Measurements from ENCODE around the gene NME4. TPM values are rescaled to one million over a fixed set of nuclear protein-coding genes. Genes with fewer than 3 reads are reported as not detected.

NME4 gene
- total RNA-seq, 2 donors from 2014 or later, result 274 to 350 TPM

GRCh38 chr16:363766-364490, 33.1 kb upstream of the NME4 start:
- Mint-ChIP-seq H3K4me3 (no peak overlapping the region), H3K27ac (no peak overlapping the region), H3K27me3 (ENCODE audit: insufficient read depth) (no peaks in the 10 kb centered on the region), H3K9me3 (no peaks in the 10 kb centered on the region), H3K36me3 (ENCODE audit: low read depth) (peaks cover 11% of the 10 kb centered on the region), H3K4me1 (no peaks in the 10 kb centered on the region)
- 79 to 86% methylated on average over 7 to 21 of the region's 24 CpGs for WGBS, 2 experiments (ENCODE audit: insufficient coverage in 1 of 2, insufficient read length in 1 of 2)
- Histone ChIP-seq H3K4me3 (ENCODE audit: low read length) (no peak overlapping the region), H3K4me1 (ENCODE audit: control insufficient read depth, insufficient read depth, low read length) (no peaks in the 10 kb centered on the region), H3K27me3 (ENCODE audit: control insufficient read depth, insufficient read depth, low read length, poor library complexity, severe bottlenecking) (no peaks in the 10 kb centered on the region), H3K9ac (ENCODE audit: extremely low read depth, low read length, poor library complexity, severe bottlenecking) (no peak overlapping the region), H3K27ac (ENCODE audit: low read depth, low read length) (no peak overlapping the region), H3K9me3 (ENCODE audit: control insufficient read depth, low read length) (no peaks in the 10 kb centered on the region), H3K36me3 (ENCODE audit: control insufficient read depth, insufficient read depth, low read length) (peaks cover 30% of the 10 kb centered on the region)
- no peak for TF ChIP-seq CTCF (conservative IDR thresholded peaks at IDR 0.05)
- DNase-seq, result no peak

GRCh38 chr16:364595-365491, 32.2 kb upstream of the NME4 start:
- Mint-ChIP-seq H3K4me3 (no peak overlapping the region), H3K27me3 (ENCODE audit: insufficient read depth) (no peaks in the 10 kb centered on the region), H3K9me3 (no peaks in the 10 kb centered on the region), H3K36me3 (ENCODE audit: low read depth) (peaks cover 11% of the 10 kb centered on the region), H3K27ac (no peak overlapping the region), H3K4me1 (peaks cover 4% of the 10 kb centered on the region)
- no peaks in the 10 kb centered on the region for H3K27me3 ChIP-seq (ENCODE audit: control insufficient read depth, insufficient read depth, low read length, poor library complexity, severe bottlenecking)
- H3K4me1 ChIP-seq (ENCODE audit: control insufficient read depth, insufficient read depth, low read length), result no peaks in the 10 kb centered on the region
- no peak for DNase-seq
- no peak overlapping the region for H3K4me3 ChIP-seq (ENCODE audit: low read length)
- 86 to 89% methylated on average over 16 to 19 of the region's 19 CpGs for WGBS, 2 experiments (ENCODE audit: insufficient coverage in 1 of 2, insufficient read length in 1 of 2)
- H3K9me3 ChIP-seq (ENCODE audit: control insufficient read depth, low read length), result no peaks in the 10 kb centered on the region
- no peak overlapping the region for H3K9ac ChIP-seq (ENCODE audit: extremely low read depth, low read length, poor library complexity, severe bottlenecking)
- H3K36me3 ChIP-seq (ENCODE audit: control insufficient read depth, insufficient read depth, low read length), result peaks cover 33% of the 10 kb centered on the region
- no peak for TF ChIP-seq CTCF (conservative IDR thresholded peaks at IDR 0.05)
- H3K27ac ChIP-seq (ENCODE audit: low read depth, low read length), result no peak overlapping the region

GRCh38 chr16:366476-366875, 30.5 kb upstream of the NME4 start:
- H3K27me3 ChIP-seq (ENCODE audit: control insufficient read depth, insufficient read depth, low read length, poor library complexity, severe bottlenecking), result no peaks in the 10 kb centered on the region
- peaks cover 11% of the 10 kb centered on the region for H3K4me1 Mint-ChIP-seq
- H3K4me1 ChIP-seq (ENCODE audit: control insufficient read depth, insufficient read depth, low read length), result no peaks in the 10 kb centered on the region
- H3K9me3 ChIP-seq (ENCODE audit: control insufficient read depth, low read length), result no peaks in the 10 kb centered on the region
- no peak for TF ChIP-seq CTCF (conservative IDR thresholded peaks at IDR 0.05)
- no peak overlapping the region for H3K9ac ChIP-seq (ENCODE audit: extremely low read depth, low read length, poor library complexity, severe bottlenecking)
- no peaks in the 10 kb centered on the region for H3K27me3 Mint-ChIP-seq (ENCODE audit: insufficient read depth)
- 84 to 91% methylated on average over 4 to 10 of the region's 10 CpGs for WGBS, 2 experiments (ENCODE audit: insufficient coverage in 1 of 2, insufficient read length in 1 of 2)
- DNase-seq, result no peak
- H3K36me3 Mint-ChIP-seq (ENCODE audit: low read depth), result peaks cover 11% of the 10 kb centered on the region
- H3K4me3 Mint-ChIP-seq, result no peak overlapping the region
- H3K9me3 Mint-ChIP-seq, result no peaks in the 10 kb centered on the region
- H3K36me3 ChIP-seq (ENCODE audit: control insufficient read depth, insufficient read depth, low read length), result peaks cover 33% of the 10 kb centered on the region
- no peak overlapping the region for H3K27ac ChIP-seq (ENCODE audit: low read depth, low read length)
- no peak overlapping the region for H3K27ac Mint-ChIP-seq
- H3K4me3 ChIP-seq (ENCODE audit: low read length), result no peak overlapping the region
